SHP77 treated with DMSO at 0.1 percent for 48 hours (cell line): Measurements from ENCODE around the gene UMODL1.

Experiments
- DNase-seq: peaks from one replicate; lab custom pipeline; 2025; lab: John Stamatoyannopoulos, UW

Gene UMODL1

DNA sequence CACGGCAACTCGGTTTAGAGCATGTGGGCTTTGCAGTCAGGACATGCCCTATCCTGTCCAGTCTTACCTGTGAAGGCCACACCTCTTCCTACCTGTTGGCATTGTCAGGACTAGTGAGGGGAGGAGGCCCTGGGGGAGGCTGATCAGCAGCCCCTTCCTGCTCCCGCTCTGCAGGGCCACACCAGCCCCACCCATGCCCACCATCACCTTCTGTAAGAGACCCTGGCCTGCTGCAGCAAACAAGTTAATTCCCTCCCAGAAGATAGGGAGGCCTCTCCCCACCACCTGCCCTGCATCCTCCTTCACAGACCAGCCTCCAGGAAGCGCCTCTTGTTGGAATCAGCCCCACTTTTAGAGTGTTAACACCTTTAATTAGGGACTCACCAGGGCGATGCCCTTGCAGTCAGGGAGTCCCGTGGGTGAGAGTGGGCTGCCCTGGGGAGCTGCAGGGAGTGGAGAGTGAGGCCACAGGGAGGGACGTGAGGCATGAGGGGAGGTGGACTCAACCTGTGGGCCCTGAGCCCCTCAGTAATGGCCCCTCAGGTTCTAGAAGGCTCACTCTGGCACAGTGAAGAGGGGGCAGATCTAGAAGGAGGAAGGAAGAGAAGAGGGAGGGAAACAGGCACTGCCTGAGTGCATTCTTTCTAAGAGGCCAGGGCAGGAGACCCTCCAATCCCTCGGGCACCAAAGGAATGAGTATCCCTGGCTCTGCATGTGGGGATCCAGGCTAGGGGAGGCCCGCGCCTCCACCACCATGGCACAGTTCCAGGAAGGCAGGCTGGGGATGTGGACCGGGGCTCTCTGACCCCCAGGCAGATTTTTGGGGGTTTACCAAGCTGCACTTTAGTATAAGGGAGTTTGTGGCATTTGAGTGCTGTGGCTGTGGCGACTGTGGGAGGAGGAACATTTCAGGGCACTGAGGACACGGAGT lies 8.2 kb downstream of the UMODL1 start:
- no peak for DNase-seq

- DNase-seq: no peak
Measured at GRCh38 chr21:42079939-42080787, 9.0 kb downstream of the UMODL1 start.

DNA sequence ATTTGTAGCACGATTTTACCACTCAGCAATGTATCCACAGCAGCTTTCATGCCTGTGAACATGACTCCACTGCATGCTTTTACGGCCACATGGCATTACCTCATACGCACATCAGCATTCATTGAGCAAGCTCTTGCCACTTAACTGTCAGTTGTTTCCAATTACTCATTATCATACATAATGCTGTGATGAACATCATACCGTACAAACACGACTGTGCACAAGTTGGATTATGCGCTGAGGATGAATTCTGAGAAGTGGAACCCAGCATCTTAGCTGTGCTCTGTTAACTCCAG lies 9.6 kb downstream of the UMODL1 start:
- no peak for DNase-seq

DNA sequence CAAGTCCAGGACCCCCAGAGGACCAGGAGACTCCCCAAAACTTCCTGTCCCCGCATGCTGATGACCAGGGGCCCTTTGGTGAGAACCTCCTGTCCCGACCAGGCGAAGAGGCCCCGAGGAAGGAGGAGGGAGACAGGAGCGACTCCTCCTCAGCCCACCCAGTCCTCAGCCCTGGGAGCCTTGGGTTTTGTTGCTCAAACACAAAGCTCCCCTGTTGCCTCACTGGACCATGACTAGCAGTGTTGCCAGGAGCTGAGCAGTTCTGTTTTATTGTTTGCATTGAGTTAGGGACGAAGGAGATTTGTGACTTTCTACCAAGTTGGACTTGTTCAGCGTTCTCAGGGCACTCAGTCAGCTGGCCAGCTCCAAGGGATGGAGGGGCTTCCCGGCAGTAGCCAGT lies 10.0 kb downstream of the UMODL1 start:
- no peak for DNase-seq

- DNase-seq: no peak
Measured at GRCh38 chr21:42081931-42082381, 10.8 kb downstream of the UMODL1 start.

- DNase-seq: no peak
Measured at GRCh38 chr21:42082501-42083360, 11.6 kb downstream of the UMODL1 start.

DNA sequence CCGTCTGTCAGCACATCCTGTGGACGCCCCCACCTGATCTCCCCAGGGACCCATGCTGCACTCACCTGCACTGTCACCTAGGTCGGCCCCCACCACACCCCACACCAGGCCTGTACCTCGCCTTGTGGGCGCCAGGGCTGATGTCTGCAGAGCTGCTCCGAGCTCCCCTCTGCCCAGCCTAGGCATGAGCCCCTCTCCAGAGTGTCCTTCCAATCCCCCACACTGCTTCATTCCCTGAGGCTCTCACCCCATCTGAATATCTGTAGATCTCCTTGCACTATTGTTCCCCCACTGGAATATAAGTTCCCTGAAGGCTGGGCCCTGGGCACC lies 12.2 kb downstream of the UMODL1 start:
- no peak for DNase-seq

- DNase-seq: no peak
Measured at GRCh38 chr21:42084079-42084478, 13.0 kb downstream of the UMODL1 start.

- DNase-seq: no peak
Measured at GRCh38 chr21:42085246-42086077, 14.3 kb downstream of the UMODL1 start.

- no peak for DNase-seq
Measured at GRCh38 chr21:42086969-42087368, 15.9 kb downstream of the UMODL1 start.

DNA sequence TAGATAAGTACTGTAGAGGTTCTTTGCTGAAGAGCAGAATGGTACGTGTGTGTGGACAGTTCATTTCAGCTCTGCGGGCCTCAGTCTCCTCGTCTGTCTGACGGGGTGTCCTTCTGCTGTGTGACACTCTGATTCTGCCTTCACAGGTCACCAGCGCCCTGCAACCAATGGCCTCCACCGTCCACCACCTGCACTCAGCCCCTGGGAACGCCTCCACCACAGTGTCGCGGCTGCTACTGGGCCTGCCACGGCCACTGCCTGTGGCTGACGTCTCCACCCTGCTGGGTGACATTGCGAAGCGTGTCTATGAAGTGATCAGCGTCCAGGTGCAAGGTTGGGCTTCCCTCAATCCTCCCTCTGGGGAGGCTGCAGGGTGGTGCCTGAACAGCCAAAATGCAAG lies 17.0 kb downstream of the UMODL1 start:
- no peak for DNase-seq

GRCh38 chr21:42088658-42089057 lies 17.5 kb downstream of the UMODL1 start:
- no peak for DNase-seq

DNA sequence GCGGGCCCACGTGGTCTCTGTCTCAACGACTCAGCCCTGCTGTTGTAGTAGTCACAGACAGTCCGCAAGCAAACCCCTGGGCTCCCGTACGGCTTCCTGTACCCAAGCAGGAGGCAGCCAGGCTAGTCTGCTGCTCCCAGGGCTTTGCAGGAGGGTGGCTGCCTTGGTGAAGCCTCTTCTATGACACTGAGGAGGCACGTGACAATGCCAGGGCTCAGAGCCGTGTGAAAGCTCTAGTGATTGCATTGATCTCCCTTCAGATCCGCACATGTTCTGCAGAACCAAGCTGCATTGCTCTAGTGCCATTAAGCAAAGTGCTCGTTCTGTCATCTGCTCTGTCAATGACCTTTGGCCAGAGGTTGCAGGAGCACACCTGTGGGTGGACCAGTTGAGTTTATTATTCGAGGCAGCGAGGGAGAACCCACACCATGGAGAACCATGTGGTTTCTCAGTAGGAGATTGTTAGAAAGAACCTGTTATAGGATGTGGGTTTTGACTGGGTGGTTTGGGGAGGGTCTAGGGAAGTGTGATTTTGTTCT lies 18.0 kb downstream of the UMODL1 start:
- no peak for DNase-seq

GRCh38 chr21:42089665-42090310 lies 18.7 kb downstream of the UMODL1 start:
- no peak for DNase-seq

- DNase-seq: no peak
Measured at GRCh38 chr21:42091899-42092508, 20.9 kb downstream of the UMODL1 start.

DNA sequence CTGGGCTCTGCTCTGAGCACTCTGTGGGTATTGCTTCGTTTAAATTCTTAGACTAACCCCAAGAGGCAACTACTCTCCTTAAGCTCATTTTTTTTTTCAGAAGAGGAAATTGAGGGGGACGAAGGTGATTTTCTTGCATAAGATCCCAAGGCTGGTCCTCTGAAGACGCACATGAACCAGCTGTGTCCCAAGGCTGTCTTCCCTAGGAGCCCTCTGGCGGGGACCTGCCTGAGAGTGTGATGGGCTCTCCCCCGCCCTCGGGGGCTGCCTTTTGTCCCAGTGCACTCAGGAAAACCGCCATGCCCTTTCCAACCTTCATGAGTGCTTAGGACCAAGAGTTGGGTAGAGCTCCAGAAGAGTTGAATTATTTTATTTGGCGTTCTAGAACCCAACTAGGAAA lies 21.7 kb downstream of the UMODL1 start:
- no peak for DNase-seq

DNA sequence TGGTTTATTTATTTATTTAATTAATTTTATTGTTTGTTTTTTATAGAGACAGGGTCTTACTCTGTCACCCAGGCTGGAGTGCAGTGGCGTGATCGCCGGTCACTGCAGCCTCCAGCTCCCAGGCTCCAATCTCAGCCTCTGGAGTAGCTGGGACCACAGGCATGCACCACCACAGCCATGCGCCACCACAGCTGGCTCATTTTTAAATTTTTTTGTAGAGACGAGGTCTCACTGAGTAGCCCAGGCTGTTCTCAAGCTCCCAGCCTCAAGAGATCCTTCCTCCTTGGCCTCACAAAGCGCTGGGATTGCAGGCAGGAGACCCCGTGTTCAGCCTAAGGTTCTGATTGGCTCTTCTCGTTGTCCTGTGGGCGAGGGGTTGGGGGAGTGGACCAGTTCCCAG lies 22.1 kb downstream of the UMODL1 start:
- DNase-seq: no peak

DNA sequence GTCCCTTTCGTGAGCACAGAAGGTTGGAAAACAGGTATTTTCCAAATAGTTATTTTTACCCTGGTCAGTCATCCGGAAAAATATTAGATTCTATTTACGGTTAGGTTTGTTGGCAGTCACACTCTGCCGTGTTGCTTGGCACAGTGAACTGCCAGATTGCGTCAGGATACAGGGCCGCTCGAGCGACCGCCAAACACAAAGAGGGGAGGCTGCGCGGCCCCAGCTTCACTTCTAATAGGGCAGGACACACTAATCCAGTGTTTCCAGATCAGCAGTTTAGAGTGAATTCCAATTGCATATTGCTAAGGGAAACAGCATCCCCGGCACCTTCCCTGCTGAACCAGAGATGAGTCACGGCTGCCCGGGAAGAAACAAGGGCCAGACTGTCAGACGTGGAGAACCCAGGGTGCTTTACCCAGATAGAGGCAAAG lies 22.9 kb downstream of the UMODL1 start:
- DNase-seq: no peak

GRCh38 chr21:42094811-42095210 lies 23.7 kb downstream of the UMODL1 start:
- no peak for DNase-seq

GRCh38 chr21:42095581-42095980 lies 24.5 kb downstream of the UMODL1 start:
- DNase-seq: no peak
